HEK293 (cell line): Measurements from ENCODE around the gene TSHR.

ENCODE experiments used
- CTCF ChIA-PET: fragments of 350-600 bp; formaldehyde crosslinking; extraction: SDS; loops from one replicate; lab custom pipeline; 2021; ENCODE audit warnings: antibody characterized with exemption; lab: Yijun Ruan, JAX
- POLR2A ChIA-PET: fragments of 300-600 bp; formaldehyde crosslinking; extraction: SDS; loops from one replicate; lab custom pipeline; 2020; ENCODE audit warnings: antibody characterized with exemption, inconsistent platforms; lab: Yijun Ruan, JAX
- H3K27ac ChIP-seq: fragments of 200-500 bp; sonication (Bioruptor generic); 2 replicates; pipeline ENCODE4 v1.5.1; 2014; ENCODE audit warnings: low read depth, low read length, control low read depth, inconsistent platforms; ENCODE audit errors: extremely low read depth
- H3K36me3 ChIP-seq, 2 experiments: fragments of 200-500 bp in 1 of 2; sonication (Bioruptor generic) in 1 of 2; 1 replicate in 1 of 2; 2 replicates in 1 of 2; pipeline ENCODE4 v1.5.1; 2014 to 2017; ENCODE audit warnings: inconsistent platforms in 2 of 2, low read length in 2 of 2; ENCODE audit not compliant: control insufficient read depth in 2 of 2, insufficient read depth in 1 of 2
- H3K4me1 ChIP-seq: fragments of 200-500 bp; sonication (Bioruptor generic); 2 replicates; pipeline ENCODE4 v1.5.1; 2014; ENCODE audit warnings: mild to moderate bottlenecking, low read length, inconsistent platforms; ENCODE audit not compliant: control insufficient read depth, insufficient read depth
- H3K4me3 ChIP-seq: 2 replicates; pipeline ENCODE4 v1.5.1; 2011; ENCODE audit warnings: low read depth, mild to moderate bottlenecking, control low read depth, low read length, moderate library complexity
- H3K9me3 ChIP-seq: fragments of 200-500 bp; sonication (Bioruptor generic); 2 replicates; pipeline ENCODE4 v1.5.1; 2014; ENCODE audit warnings: low read depth, low read length, inconsistent platforms; ENCODE audit not compliant: control insufficient read depth, insufficient read depth
- HOXD13 ChIP-seq: sonication (generic); formaldehyde crosslinking; IDR thresholded peaks from 2 replicates; pipeline ENCODE4 v1.8.0; 2022; ENCODE audit warnings: missing genetic modification reagents, borderline replicate concordance
- KLF7 ChIP-seq: fragments of 450-650 bp; formaldehyde crosslinking; IDR thresholded peaks from 2 replicates; pipeline ENCODE4 v1.5.1; 2016; ENCODE audit warnings: missing biosample characterization, missing genetic modification characterization, borderline replicate concordance
- OSR2 ChIP-seq: fragments of 450-650 bp; formaldehyde crosslinking; IDR thresholded peaks from 2 replicates; pipeline ENCODE4 v1.5.1; 2016; ENCODE audit warnings: missing biosample characterization, missing genetic modification characterization
- PRDM1 ChIP-seq: fragments of 450-650 bp; formaldehyde crosslinking; IDR thresholded peaks from 2 replicates; pipeline ENCODE4; 2016; ENCODE audit warnings: missing biosample characterization, missing genetic modification characterization
- ZBTB1 ChIP-seq: fragments of 450-650 bp; formaldehyde crosslinking; IDR thresholded peaks from 2 replicates; pipeline ENCODE4 v1.5.1; 2016; ENCODE audit warnings: missing biosample characterization, missing genetic modification characterization
- ZBTB17 ChIP-seq: fragments of 450-650 bp; formaldehyde crosslinking; IDR thresholded peaks from 2 replicates; pipeline ENCODE4 v1.5.1; 2016; ENCODE audit warnings: missing biosample characterization, missing genetic modification characterization
- ZNF138 ChIP-seq: fragments of 450-650 bp; formaldehyde crosslinking; IDR thresholded peaks from 2 replicates; pipeline ENCODE4 v1.5.1; 2016; ENCODE audit warnings: missing biosample characterization, missing genetic modification characterization, borderline replicate concordance
- ZNF175 ChIP-seq: fragments of 450-650 bp; formaldehyde crosslinking; IDR thresholded peaks from 2 replicates; pipeline ENCODE4 v1.5.1; 2016; ENCODE audit warnings: missing biosample characterization, missing genetic modification characterization
- ZNF223 ChIP-seq: fragments of 450-650 bp; formaldehyde crosslinking; IDR thresholded peaks from 2 replicates; pipeline ENCODE4 v1.5.1; 2016; ENCODE audit warnings: missing biosample characterization, missing genetic modification characterization
- ZNF24 ChIP-seq: fragments of 450-650 bp; formaldehyde crosslinking; IDR thresholded peaks from 2 replicates; pipeline ENCODE4 v1.5.1; 2016; ENCODE audit warnings: missing biosample characterization, missing genetic modification characterization
- ZNF404 ChIP-seq: fragments of 450-650 bp; formaldehyde crosslinking; IDR thresholded peaks from 2 replicates; pipeline ENCODE4 v1.5.1; 2017; ENCODE audit warnings: missing biosample characterization, missing genetic modification characterization
- ZNF48 ChIP-seq: fragments of 450-650 bp; formaldehyde crosslinking; IDR thresholded peaks from 2 replicates; pipeline ENCODE4 v1.5.1; 2016; ENCODE audit warnings: missing biosample characterization, missing genetic modification characterization
- ZNF501 ChIP-seq: fragments of 450-650 bp; formaldehyde crosslinking; IDR thresholded peaks from 2 replicates; pipeline ENCODE4 v1.5.1; 2016; ENCODE audit warnings: missing biosample characterization, missing genetic modification characterization
- ZNF510 ChIP-seq: fragments of 450-650 bp; formaldehyde crosslinking; IDR thresholded peaks from 2 replicates; pipeline ENCODE4 v1.5.1; 2018; ENCODE audit warnings: mild to moderate bottlenecking, missing genetic modification characterization, missing biosample characterization; ENCODE audit not compliant: insufficient replicate concordance
- ZNF623 ChIP-seq: fragments of 450-650 bp; formaldehyde crosslinking; IDR thresholded peaks from 2 replicates; pipeline ENCODE4 v1.5.1; 2016; ENCODE audit warnings: missing biosample characterization, missing genetic modification characterization
- ZNF660 ChIP-seq: fragments of 450-650 bp; IDR thresholded peaks from 2 replicates; pipeline ENCODE4 v1.5.1; 2018; ENCODE audit warnings: missing biosample characterization, mild to moderate bottlenecking, missing genetic modification characterization
- ZNF664 ChIP-seq: fragments of 450-650 bp; formaldehyde crosslinking; IDR thresholded peaks from 2 replicates; pipeline ENCODE4 v1.5.1; 2016; ENCODE audit warnings: missing biosample characterization, missing genetic modification characterization
- ZSCAN16 ChIP-seq: fragments of 450-650 bp; formaldehyde crosslinking; IDR thresholded peaks from 2 replicates; pipeline ENCODE4 v1.5.1; 2016; ENCODE audit warnings: missing biosample characterization, missing genetic modification characterization
- ZSCAN30 ChIP-seq: fragments of 450-650 bp; IDR thresholded peaks from 2 replicates; pipeline ENCODE4 v1.5.1; 2018; ENCODE audit warnings: missing biosample characterization, mild to moderate bottlenecking, missing genetic modification characterization, moderate library complexity
- ZSCAN4 ChIP-seq: fragments of 450-650 bp; formaldehyde crosslinking; IDR thresholded peaks from 2 replicates; pipeline ENCODE4 v1.5.1; 2017; ENCODE audit warnings: missing biosample characterization, missing genetic modification characterization
- ZSCAN5A ChIP-seq: fragments of 450-650 bp; formaldehyde crosslinking; IDR thresholded peaks from 2 replicates; pipeline ENCODE4 v1.5.1; 2016; ENCODE audit warnings: missing biosample characterization, missing genetic modification characterization
- TF ChIP-seq, protein P1 (sequence below): fragments of 450-650 bp; formaldehyde crosslinking; IDR thresholded peaks from 2 replicates; pipeline ENCODE4 v1.5.1; 2016; ENCODE audit warnings: missing biosample characterization, missing genetic modification characterization
- TF ChIP-seq, protein P2 (sequence below): fragments of 450-650 bp; formaldehyde crosslinking; IDR thresholded peaks from 2 replicates; pipeline ENCODE4 v1.5.1; 2016; ENCODE audit warnings: missing biosample characterization, missing genetic modification characterization, borderline replicate concordance
- TF ChIP-seq, protein P3 (sequence below): fragments of 450-650 bp; formaldehyde crosslinking; IDR thresholded peaks from 2 replicates; pipeline ENCODE4 v1.5.1; 2016; ENCODE audit warnings: missing biosample characterization, missing genetic modification characterization
- TF ChIP-seq, protein P4 (sequence below): fragments of 450-650 bp; IDR thresholded peaks from 2 replicates; pipeline ENCODE4 v1.5.1; 2018; ENCODE audit warnings: missing biosample characterization, mild to moderate bottlenecking, missing genetic modification characterization

Gene TSHR

DNA sequence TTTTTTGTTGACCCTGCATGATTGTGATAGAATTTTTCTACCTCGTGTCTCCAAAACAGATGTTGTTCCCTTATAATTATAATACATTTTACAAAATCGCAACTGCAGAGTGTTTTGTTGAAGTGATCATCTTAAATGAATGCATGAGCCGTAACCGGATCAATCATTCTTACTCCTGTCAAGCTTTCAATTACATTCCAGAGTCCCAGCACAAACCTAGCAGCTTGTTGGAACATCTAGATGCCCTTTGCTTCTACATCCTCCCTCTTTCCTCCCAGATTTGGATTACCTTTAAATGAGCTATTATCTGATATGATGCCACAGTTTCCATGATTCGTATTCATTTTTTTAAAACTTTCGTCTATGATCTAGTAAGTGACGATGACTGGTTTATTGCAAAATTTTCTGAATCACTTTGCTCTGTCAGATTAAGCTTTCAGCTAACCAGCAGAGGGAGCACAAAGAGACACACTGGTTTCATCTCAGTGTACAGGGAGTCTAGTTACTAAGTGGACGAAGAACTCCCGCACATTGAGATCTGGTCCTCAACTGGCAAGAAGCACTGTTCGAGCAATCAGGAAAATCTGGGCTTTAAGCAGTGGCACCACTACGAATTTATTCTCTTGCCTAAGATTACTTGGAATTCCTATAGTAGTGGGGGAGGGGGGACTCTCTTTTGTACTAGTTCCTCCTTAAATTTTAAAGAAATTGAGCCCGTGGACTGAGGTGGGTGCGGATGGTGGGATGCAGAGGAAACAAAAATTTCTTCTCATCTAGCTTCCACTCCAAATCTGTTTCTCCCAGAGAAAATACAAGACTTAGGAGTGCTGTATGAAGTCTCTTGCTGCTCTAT, 40.9 kb downstream of the TSHR start:
- no peaks in the 10 kb centered on the region for H3K36me3 ChIP-seq
- ChIA-PET CTCF (interaction anchor here (0.5 to 2.9 kb wide), 20 partner anchors 9 to 863 kb away, joined by 3 to 45 read pairs (median 5); partner anchors contain the start of gene TSHR), POLR2A (no interaction called here)
- H3K9me3 ChIP-seq: no peaks in the 10 kb centered on the region
- no peak overlapping the region for H3K27ac ChIP-seq
- H3K4me3 ChIP-seq: no peak overlapping the region
- H3K4me1 ChIP-seq: no peaks in the 10 kb centered on the region
- no peak for TF ChIP-seq HOXD13
- TF ChIP-seq ZNF510 (tag by site-specific recombination): no peak
- TF ChIP-seq ZNF24 (tag by site-specific recombination): no peak
- TF ChIP-seq ZNF501 (tag by site-specific recombination): no peak
- TF ChIP-seq PRDM1 (tag by site-specific recombination): peak; percentile 39; the same call in 1 of the 2 replicates
- 0 out of 2 replicates have a peak, but pooled peaks have one; percentile 25 for TF ChIP-seq ZSCAN30 (tag by site-specific recombination)
- no peak for TF ChIP-seq KLF7 (tag by site-specific recombination)
- TF ChIP-seq ZBTB17 (tag by site-specific recombination): peak; percentile 34; the same call in 1 of the 2 replicates
- TF ChIP-seq, protein P1, sequence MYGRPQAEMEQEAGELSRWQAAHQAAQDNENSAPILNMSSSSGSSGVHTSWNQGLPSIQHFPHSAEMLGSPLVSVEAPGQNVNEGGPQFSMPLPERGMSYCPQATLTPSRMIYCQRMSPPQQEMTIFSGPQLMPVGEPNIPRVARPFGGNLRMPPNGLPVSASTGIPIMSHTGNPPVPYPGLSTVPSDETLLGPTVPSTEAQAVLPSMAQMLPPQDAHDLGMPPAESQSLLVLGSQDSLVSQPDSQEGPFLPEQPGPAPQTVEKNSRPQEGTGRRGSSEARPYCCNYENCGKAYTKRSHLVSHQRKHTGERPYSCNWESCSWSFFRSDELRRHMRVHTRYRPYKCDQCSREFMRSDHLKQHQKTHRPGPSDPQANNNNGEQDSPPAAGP (tag by site-specific recombination): no peak
- no peak for TF ChIP-seq ZNF623 (tag by site-specific recombination)
- no peak for TF ChIP-seq ZNF138 (tag by site-specific recombination)
- TF ChIP-seq ZNF404: no peak
- TF ChIP-seq, protein P2, sequence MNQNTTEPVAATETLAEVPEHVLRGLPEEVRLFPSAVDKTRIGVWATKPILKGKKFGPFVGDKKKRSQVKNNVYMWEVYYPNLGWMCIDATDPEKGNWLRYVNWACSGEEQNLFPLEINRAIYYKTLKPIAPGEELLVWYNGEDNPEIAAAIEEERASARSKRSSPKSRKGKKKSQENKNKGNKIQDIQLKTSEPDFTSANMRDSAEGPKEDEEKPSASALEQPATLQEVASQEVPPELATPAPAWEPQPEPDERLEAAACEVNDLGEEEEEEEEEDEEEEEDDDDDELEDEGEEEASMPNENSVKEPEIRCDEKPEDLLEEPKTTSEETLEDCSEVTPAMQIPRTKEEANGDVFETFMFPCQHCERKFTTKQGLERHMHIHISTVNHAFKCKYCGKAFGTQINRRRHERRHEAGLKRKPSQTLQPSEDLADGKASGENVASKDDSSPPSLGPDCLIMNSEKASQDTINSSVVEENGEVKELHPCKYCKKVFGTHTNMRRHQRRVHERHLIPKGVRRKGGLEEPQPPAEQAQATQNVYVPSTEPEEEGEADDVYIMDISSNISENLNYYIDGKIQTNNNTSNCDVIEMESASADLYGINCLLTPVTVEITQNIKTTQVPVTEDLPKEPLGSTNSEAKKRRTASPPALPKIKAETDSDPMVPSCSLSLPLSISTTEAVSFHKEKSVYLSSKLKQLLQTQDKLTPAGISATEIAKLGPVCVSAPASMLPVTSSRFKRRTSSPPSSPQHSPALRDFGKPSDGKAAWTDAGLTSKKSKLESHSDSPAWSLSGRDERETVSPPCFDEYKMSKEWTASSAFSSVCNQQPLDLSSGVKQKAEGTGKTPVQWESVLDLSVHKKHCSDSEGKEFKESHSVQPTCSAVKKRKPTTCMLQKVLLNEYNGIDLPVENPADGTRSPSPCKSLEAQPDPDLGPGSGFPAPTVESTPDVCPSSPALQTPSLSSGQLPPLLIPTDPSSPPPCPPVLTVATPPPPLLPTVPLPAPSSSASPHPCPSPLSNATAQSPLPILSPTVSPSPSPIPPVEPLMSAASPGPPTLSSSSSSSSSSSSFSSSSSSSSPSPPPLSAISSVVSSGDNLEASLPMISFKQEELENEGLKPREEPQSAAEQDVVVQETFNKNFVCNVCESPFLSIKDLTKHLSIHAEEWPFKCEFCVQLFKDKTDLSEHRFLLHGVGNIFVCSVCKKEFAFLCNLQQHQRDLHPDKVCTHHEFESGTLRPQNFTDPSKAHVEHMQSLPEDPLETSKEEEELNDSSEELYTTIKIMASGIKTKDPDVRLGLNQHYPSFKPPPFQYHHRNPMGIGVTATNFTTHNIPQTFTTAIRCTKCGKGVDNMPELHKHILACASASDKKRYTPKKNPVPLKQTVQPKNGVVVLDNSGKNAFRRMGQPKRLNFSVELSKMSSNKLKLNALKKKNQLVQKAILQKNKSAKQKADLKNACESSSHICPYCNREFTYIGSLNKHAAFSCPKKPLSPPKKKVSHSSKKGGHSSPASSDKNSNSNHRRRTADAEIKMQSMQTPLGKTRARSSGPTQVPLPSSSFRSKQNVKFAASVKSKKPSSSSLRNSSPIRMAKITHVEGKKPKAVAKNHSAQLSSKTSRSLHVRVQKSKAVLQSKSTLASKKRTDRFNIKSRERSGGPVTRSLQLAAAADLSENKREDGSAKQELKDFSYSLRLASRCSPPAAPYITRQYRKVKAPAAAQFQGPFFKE: no peak
- 0 out of 2 replicates have a peak, but pooled peaks have one; percentile 38 for TF ChIP-seq ZNF660 (tag by site-specific recombination)
- no peak for TF ChIP-seq ZSCAN5A (tag by site-specific recombination)
- TF ChIP-seq, protein P3, sequence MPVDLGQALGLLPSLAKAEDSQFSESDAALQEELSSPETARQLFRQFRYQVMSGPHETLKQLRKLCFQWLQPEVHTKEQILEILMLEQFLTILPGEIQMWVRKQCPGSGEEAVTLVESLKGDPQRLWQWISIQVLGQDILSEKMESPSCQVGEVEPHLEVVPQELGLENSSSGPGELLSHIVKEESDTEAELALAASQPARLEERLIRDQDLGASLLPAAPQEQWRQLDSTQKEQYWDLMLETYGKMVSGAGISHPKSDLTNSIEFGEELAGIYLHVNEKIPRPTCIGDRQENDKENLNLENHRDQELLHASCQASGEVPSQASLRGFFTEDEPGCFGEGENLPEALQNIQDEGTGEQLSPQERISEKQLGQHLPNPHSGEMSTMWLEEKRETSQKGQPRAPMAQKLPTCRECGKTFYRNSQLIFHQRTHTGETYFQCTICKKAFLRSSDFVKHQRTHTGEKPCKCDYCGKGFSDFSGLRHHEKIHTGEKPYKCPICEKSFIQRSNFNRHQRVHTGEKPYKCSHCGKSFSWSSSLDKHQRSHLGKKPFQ (tag by site-specific recombination): no peak
- TF ChIP-seq, protein P4, sequence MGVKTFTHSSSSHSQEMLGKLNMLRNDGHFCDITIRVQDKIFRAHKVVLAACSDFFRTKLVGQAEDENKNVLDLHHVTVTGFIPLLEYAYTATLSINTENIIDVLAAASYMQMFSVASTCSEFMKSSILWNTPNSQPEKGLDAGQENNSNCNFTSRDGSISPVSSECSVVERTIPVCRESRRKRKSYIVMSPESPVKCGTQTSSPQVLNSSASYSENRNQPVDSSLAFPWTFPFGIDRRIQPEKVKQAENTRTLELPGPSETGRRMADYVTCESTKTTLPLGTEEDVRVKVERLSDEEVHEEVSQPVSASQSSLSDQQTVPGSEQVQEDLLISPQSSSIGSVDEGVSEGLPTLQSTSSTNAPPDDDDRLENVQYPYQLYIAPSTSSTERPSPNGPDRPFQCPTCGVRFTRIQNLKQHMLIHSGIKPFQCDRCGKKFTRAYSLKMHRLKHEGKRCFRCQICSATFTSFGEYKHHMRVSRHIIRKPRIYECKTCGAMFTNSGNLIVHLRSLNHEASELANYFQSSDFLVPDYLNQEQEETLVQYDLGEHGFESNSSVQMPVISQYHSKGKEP (tag by site-specific recombination): no peak
- no peak for TF ChIP-seq ZSCAN16 (tag by site-specific recombination)
- no peak for TF ChIP-seq ZNF664 (tag by site-specific recombination)
- TF ChIP-seq ZSCAN4: no peak
- TF ChIP-seq ZBTB1 (tag by site-specific recombination): no peak
- TF ChIP-seq ZNF48 (tag by site-specific recombination): no peak
- TF ChIP-seq ZNF223: no peak
- no peak for TF ChIP-seq ZNF175 (tag by site-specific recombination)
- no peak for TF ChIP-seq OSR2
